GM13977 (cell line): ENCODE results near the gene HEBP2.

Experiments
- DNase-seq: peaks from one replicate; pipeline ENCODE4 v3.0.0; 2012; ENCODE audit warnings: low spot score
- CTCF ChIP-seq: IDR thresholded peaks from 2 replicates; pipeline ENCODE4 v1.5.1; 2012; ENCODE audit warnings: mild to moderate bottlenecking, control low read depth; ENCODE audit not compliant: insufficient read depth; ENCODE audit errors: extremely low read depth, missing control alignments
- in situ Hi-C: fragments of 300-500 bp; cut with MboI; formaldehyde crosslinking; loops from one replicate; pipeline ENCODE4 v1.12.0; 2022; ENCODE audit warnings: low sequenced_read_pairs, low pct_unique_long_range_greater_than_20kb, mixed read lengths, inconsistent platforms; ENCODE audit not compliant: unreplicated experiment

The HEBP2 gene

GRCh38 chr6:138382498-138383265, 21.3 kb upstream of the HEBP2 start:
- DNase-seq, result no peak
- TF ChIP-seq CTCF, result no peak
- in situ Hi-C loops, result no loop called here

GRCh38 chr6:138383776-138384175, 20.2 kb upstream of the HEBP2 start:
- TF ChIP-seq CTCF, result no peak
- in situ Hi-C loops, result no loop called here
- no peak for DNase-seq

- in situ Hi-C loops, result no loop called here
- no peak for TF ChIP-seq CTCF
- DNase-seq, result no peak
Measured at GRCh38 chr6:138386897-138387296, 17.1 kb upstream of the HEBP2 start.

- no peak for TF ChIP-seq CTCF
- in situ Hi-C loops, result no loop called here
- DNase-seq, result no peak
Measured at GRCh38 chr6:138387577-138388368, 16.2 kb upstream of the HEBP2 start.

GRCh38 chr6:138389551-138389950, 14.5 kb upstream of the HEBP2 start:
- in situ Hi-C loops, result no loop called here
- no peak for DNase-seq
- no peak for TF ChIP-seq CTCF

GRCh38 chr6:138393871-138394783, 9.9 kb upstream of the HEBP2 start:
- no peak for TF ChIP-seq CTCF
- DNase-seq, result no peak
- in situ Hi-C loops, result no loop called here
